Activated B cell treated with CpG ODN at 0.5 μM for 24 hours (primary cell): Measurements from ENCODE around the gene PACRG. TPM values are rescaled to one million over a fixed set of nuclear protein-coding genes. Genes with fewer than 3 reads are reported as not detected.

ENCODE experiments used
- ATAC-seq: fragments of 200-7000 bp; cut with Tn5 transposase; one replicate; pipeline ENCODE4 v1.10.0; 2021; ENCODE audit warnings: low read depth, mild to moderate bottlenecking, moderate library complexity
- CTCF ChIA-PET: fragments of 350-600 bp; sonication (Branson Sonifier 250); formaldehyde crosslinking; loops from one replicate; lab custom pipeline; 2021; ENCODE audit warnings: antibody characterized with exemption; lab: Charles Lee
- POLR2A ChIA-PET: fragments of 350-600 bp; sonication (Branson Sonifier 250); formaldehyde crosslinking; loops from one replicate; lab custom pipeline; 2021; ENCODE audit warnings: antibody characterized with exemption; lab: Charles Lee
- DNase-seq: peaks from one replicate; pipeline ENCODE4 v3.0.0; 2022
- H3K27ac Mint-ChIP-seq: one replicate; pipeline ENCODE4 v1.8.0; 2020; ENCODE audit warnings: mixed read lengths
- H3K27me3 Mint-ChIP-seq: one replicate; pipeline ENCODE4 v1.8.0; 2021; ENCODE audit warnings: mixed read lengths
- H3K36me3 Mint-ChIP-seq: one replicate; pipeline ENCODE4 v1.8.0; 2021; ENCODE audit warnings: low read depth, mixed read lengths
- H3K4me1 Mint-ChIP-seq: one replicate; pipeline ENCODE4 v1.8.0; 2021; ENCODE audit warnings: mixed read lengths
- H3K4me3 Mint-ChIP-seq: one replicate; pipeline ENCODE4 v1.8.0; 2020; ENCODE audit warnings: mild to moderate bottlenecking, mixed read lengths
- H3K9me3 Mint-ChIP-seq: one replicate; pipeline ENCODE4 v1.8.0; 2020; ENCODE audit warnings: mixed read lengths
- CTCF ChIP-seq: fragments of 200-600 bp; IDR thresholded peaks from one replicate; pipeline ENCODE4 v1.8.0; 2022; ENCODE audit warnings: antibody characterized with exemption, mild to moderate bottlenecking
- intact Hi-C: fragments of 100-400 bp; cut with micrococcal nuclease; formaldehyde crosslinking; loops from one replicate; pipeline ENCODE4 v1.15.1; 2024
- total RNA-seq: library from RNA; stranded (reverse); gene quantifications from 2 replicates; pipeline ENCODE4 v1.2.3, GENCODE V29; 2022

PACRG gene
- total RNA-seq, 1 donor from 2014 or later = not detected

GRCh38 chr6:163132050-163132750 is 404.4 kb downstream of the PACRG start:
- TF ChIP-seq CTCF = no peak
- CTCF ChIA-PET = no interaction called here

GRCh38 chr6:163133017-163133416 is 405.2 kb downstream of the PACRG start:
- DNase-seq (no peak), ATAC-seq (no peak)
- intact Hi-C loops = no loop called here
- Mint-ChIP-seq H3K27ac (no peak overlapping the region), H3K27me3 (peaks cover 2% of the 10 kb centered on the region), H3K9me3 (peaks cover 2% of the 10 kb centered on the region), H3K36me3 (no peaks in the 10 kb centered on the region), H3K4me3 (no peak overlapping the region), H3K4me1 (no peaks in the 10 kb centered on the region)
- ChIA-PET POLR2A (no interaction called here), CTCF (no interaction called here)
- no peak for TF ChIP-seq CTCF

More at GRCh38 chr6:163132050-163132750, 404.4 kb downstream of the PACRG start:
- intact Hi-C loops = no loop called here
- peaks cover 2% of the 10 kb centered on the region for H3K27me3 Mint-ChIP-seq
- no peak overlapping the region for H3K4me3 Mint-ChIP-seq
- DNase-seq (no peak), ATAC-seq (no peak)
- no peaks in the 10 kb centered on the region for H3K4me1 Mint-ChIP-seq
- no peaks in the 10 kb centered on the region for H3K36me3 Mint-ChIP-seq
- H3K27ac Mint-ChIP-seq = no peak overlapping the region
- H3K9me3 Mint-ChIP-seq = peaks cover 2% of the 10 kb centered on the region
- POLR2A ChIA-PET = no interaction called here

GRCh38 chr6:163133691-163134090 is 405.9 kb downstream of the PACRG start:
- Mint-ChIP-seq H3K4me3 (no peak overlapping the region), H3K4me1 (no peaks in the 10 kb centered on the region), H3K27ac (no peak overlapping the region), H3K36me3 (no peaks in the 10 kb centered on the region), H3K9me3 (peaks cover 2% of the 10 kb centered on the region), H3K27me3 (peaks cover 2% of the 10 kb centered on the region)
- POLR2A ChIA-PET = no interaction called here
- ATAC-seq (no peak), DNase-seq (no peak)
- intact Hi-C loops = no loop called here
- TF ChIP-seq CTCF = no peak
- CTCF ChIA-PET = no interaction called here

DNA sequence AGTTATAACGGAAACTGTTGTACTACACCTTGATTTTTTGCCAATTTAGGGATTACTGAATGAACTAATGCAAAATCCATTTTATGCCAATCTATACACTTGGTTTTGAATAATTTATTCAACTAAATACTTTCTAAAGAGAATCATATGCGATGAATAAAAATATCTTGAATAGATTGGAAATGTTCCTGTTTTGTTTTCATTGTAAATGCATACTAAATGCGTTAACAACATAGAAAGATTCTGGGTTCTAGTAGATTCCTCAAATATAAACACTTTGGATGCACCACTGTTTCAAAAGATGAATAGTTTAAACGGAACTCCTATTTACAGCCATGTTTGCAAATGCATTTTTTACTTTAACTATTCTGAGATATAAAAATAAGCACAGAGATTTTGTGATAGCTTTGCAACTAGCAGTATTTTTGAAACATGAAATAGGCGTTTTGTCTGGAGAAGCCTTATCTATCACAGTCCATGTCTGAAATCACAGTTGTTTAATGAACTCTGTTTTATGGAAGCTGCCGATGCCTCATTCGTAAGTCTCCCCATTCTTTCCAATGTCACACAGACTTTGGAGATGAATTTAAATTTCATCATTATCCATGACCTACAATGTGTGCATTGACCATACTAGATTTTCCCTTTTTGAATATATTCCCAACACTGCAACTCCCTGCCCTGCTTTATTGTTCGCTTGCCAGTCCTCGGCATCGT is 409.1 kb downstream of the PACRG start:
- ChIA-PET POLR2A (no interaction called here), CTCF (no interaction called here)
- H3K4me1 Mint-ChIP-seq = no peaks in the 10 kb centered on the region
- no peak overlapping the region for H3K4me3 Mint-ChIP-seq
- peaks cover 2% of the 10 kb centered on the region for H3K9me3 Mint-ChIP-seq
- ATAC-seq (no peak), DNase-seq (no peak)
- TF ChIP-seq CTCF = no peak
- no peaks in the 10 kb centered on the region for H3K36me3 Mint-ChIP-seq
- H3K27me3 Mint-ChIP-seq = peaks cover 7% of the 10 kb centered on the region
- H3K27ac Mint-ChIP-seq = no peak overlapping the region
- intact Hi-C loops = no loop called here

DNA sequence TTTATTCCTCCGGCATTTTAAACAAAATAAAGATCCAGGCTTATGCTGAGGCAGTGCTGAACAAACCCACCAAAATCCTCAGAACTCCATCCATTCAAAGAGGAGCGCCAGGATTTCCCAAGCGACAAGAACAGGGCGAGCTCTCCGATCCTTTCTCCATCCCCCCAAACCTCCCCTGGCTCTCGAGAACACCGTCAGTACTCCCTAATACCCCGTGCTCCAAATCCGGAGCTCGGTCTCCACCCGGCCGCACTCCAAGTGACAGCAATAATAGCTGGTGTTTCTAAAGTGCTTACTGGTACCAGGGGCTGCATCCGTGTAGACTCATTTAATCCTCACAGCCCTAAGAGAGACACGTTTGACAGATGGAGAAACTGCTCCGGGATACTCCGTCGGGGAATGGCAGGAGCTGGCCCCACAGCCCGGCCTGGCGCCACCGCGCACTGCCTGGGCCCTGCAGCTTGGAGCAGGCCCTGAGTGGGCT is 409.7 kb downstream of the PACRG start:
- peaks cover 2% of the 10 kb centered on the region for H3K9me3 Mint-ChIP-seq
- intact Hi-C loops = no loop called here
- TF ChIP-seq CTCF = no peak
- ChIA-PET CTCF (no interaction called here), POLR2A (no interaction called here)
- peaks cover 7% of the 10 kb centered on the region for H3K27me3 Mint-ChIP-seq
- H3K4me1 Mint-ChIP-seq = no peaks in the 10 kb centered on the region
- ATAC-seq (no peak), DNase-seq (no peak)
- H3K36me3 Mint-ChIP-seq = no peaks in the 10 kb centered on the region
- no peak overlapping the region for H3K4me3 Mint-ChIP-seq
- H3K27ac Mint-ChIP-seq = no peak overlapping the region
